HG03097 (cell line): ENCODE measurements around the gene DYRK1A.

Experiments
- ATAC-seq: cut with Tn5 transposase; IDR thresholded peaks from one replicate; pipeline ENCODE4 v1.9.1; 2021; ENCODE audit not compliant: unreplicated experiment, low FRiP score

Gene DYRK1A

GRCh38 chr21:37472581-37472980 lies 106.0 kb downstream of the DYRK1A start:
- ATAC-seq, result no peak

- ATAC-seq, result no peak
Measured at GRCh38 chr21:37473491-37473890, 106.9 kb downstream of the DYRK1A start.

GRCh38 chr21:37474342-37474741 lies 107.8 kb downstream of the DYRK1A start:
- no peak for ATAC-seq

- no peak for ATAC-seq
Measured at GRCh38 chr21:37475186-37475868, 108.8 kb downstream of the DYRK1A start.

- ATAC-seq, result no peak
Measured at GRCh38 chr21:37478794-37479193, 112.2 kb downstream of the DYRK1A start.

GRCh38 chr21:37483776-37484175 lies 117.2 kb downstream of the DYRK1A start:
- ATAC-seq, result no peak

GRCh38 chr21:37484535-37485474 lies 118.2 kb downstream of the DYRK1A start:
- ATAC-seq, result no peak

- ATAC-seq, result no peak
Measured at GRCh38 chr21:37489553-37489952, 123.0 kb downstream of the DYRK1A start.

GRCh38 chr21:37490084-37490483 lies 123.5 kb downstream of the DYRK1A start:
- no peak for ATAC-seq

- no peak for ATAC-seq
Measured at GRCh38 chr21:37496972-37497371, 130.4 kb downstream of the DYRK1A start.

- no peak for ATAC-seq
Measured at GRCh38 chr21:37498664-37499063, 132.1 kb downstream of the DYRK1A start.

- ATAC-seq, result no peak
Measured at GRCh38 chr21:37502947-37503346, 136.4 kb downstream of the DYRK1A start.

GRCh38 chr21:37503848-37504467 lies 137.4 kb downstream of the DYRK1A start:
- ATAC-seq, result no peak

- no peak for ATAC-seq
Measured at GRCh38 chr21:37505963-37506362, 139.4 kb downstream of the DYRK1A start.

GRCh38 chr21:37507716-37508115 lies 141.1 kb downstream of the DYRK1A start:
- no peak for ATAC-seq

GRCh38 chr21:37508341-37508740 lies 141.8 kb downstream of the DYRK1A start:
- no peak for ATAC-seq

- ATAC-seq, result no peak
Measured at GRCh38 chr21:37509802-37510393, 143.3 kb downstream of the DYRK1A start.

GRCh38 chr21:37511848-37512247 lies 145.3 kb downstream of the DYRK1A start:
- ATAC-seq, result no peak

GRCh38 chr21:37513383-37513782 lies 146.8 kb downstream of the DYRK1A start:
- ATAC-seq, result no peak

- ATAC-seq, result no peak
Measured at GRCh38 chr21:37514038-37514667, 147.6 kb downstream of the DYRK1A start.
